KOPT-K1 (cell line): Measurements from ENCODE around the gene TJP1.
"Not testable (repeated sequence)": the region's sequence is repeated elsewhere in the genome, so short reads cannot be mapped to it uniquely, and the experiment has no call there.

Experiments
- H3K27ac ChIP-seq: fragments of 200-600 bp; sonication (generic); 2 replicates; pipeline ENCODE4 v1.5.1; 2016; ENCODE audit warnings: antibody characterized with exemption, mild to moderate bottlenecking, low read depth, low read length; ENCODE audit not compliant: poor library complexity, severe bottlenecking
- H3K36me3 ChIP-seq: fragments of 200-600 bp; sonication (generic); 2 replicates; pipeline ENCODE4 v1.5.1; 2017; ENCODE audit warnings: antibody characterized with exemption, mild to moderate bottlenecking, low read length, moderate library complexity; ENCODE audit not compliant: insufficient read depth
- H3K9me3 ChIP-seq: fragments of 200-600 bp; sonication (generic); 2 replicates; pipeline ENCODE4 v1.5.1; 2017; ENCODE audit warnings: antibody characterized with exemption, low read length, mild to moderate bottlenecking; ENCODE audit not compliant: insufficient read depth, poor library complexity, severe bottlenecking

The TJP1 gene

DNA sequence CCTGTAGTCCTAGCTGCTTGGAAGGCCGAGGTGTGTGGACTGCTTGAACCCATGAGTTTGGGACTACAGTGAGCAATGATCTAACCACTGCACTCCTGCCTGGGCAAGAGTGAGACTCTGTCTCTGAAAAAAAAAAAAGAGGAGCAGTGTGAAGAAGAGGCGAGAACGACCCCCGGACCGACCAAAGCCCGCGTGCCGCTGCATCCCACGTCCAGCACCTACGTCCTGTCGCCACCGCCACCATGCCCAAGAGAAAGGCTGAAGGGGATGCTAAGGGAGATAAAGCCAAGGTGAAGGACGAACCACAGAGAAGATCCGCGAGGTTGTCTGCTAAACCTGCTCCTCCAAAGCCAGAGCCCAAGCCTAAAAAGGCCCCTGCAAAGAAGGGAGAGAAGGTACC, 91.8 kb downstream of the TJP1 start:
- H3K36me3 ChIP-seq, H3K9me3 ChIP-seq, H3K27ac ChIP-seq: not testable (repeated sequence)

DNA sequence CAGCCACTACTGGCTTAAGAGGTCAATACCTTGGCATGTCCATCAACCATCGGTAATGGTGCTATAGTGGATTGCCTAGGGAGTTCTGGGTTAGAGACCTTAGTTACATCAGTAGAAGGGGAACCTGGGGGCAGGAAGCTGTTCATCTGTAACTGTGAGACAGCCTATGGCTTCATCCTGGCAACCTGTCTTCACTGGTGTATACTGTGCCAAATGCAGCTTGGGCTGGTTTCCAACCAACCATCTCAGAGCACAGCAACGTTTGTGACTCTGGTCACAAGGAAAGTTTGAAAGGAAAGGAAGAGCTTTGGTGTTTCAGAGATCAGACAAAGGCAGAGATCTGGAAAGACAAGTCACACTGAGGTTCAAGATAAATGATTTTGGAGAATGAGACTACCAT, 93.8 kb downstream of the TJP1 start:
- H3K9me3 ChIP-seq: no peaks in the 10 kb centered on the region
- H3K27ac ChIP-seq: no peak overlapping the region
- no peaks in the 10 kb centered on the region for H3K36me3 ChIP-seq

DNA sequence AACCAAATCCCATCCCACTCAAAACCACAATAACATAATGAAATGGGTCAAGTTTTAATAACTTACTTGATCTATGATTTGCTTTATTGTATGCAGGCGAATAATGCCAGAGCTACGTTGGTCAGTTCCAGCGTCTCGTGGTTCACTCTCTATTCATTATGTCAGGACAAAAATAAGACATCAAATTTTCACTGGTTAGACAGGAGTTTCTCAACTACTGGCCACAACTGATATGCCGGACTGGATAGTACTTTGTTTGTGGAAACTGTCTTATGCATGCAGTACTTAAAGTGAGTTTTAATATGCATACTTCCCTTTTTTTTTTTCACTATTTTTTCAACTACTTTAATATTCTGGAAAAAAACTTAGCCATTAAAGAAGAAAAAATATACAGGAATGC, 94.4 kb downstream of the TJP1 start:
- Histone ChIP-seq H3K36me3 (no peaks in the 10 kb centered on the region), H3K27ac (no peak overlapping the region)

DNA sequence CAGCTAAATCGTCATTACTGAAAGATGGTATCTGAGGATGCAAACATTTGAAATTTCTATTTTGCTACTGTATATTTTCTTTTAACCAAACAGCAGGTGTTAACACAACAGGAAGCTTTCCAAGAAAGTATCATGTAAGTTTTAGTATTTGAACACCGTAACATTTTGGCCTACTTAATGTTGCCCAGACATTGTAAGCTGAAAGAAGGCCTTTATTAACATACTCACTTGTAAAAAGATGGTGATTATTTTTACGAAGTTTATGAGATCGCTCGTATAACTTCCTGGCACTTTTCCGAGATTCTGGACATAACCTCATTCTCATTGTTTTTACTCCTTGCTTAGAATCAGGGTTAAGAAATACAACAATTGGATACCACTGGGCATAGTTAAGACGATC, 95.7 kb downstream of the TJP1 start:
- no peaks in the 10 kb centered on the region for H3K36me3 ChIP-seq
- H3K27ac ChIP-seq: no peak overlapping the region
- peaks cover 13% of the 10 kb centered on the region for H3K9me3 ChIP-seq

More for the DNA sequence above, 94.4 kb downstream of the TJP1 start:
- peaks cover 2% of the 10 kb centered on the region for H3K9me3 ChIP-seq

DNA sequence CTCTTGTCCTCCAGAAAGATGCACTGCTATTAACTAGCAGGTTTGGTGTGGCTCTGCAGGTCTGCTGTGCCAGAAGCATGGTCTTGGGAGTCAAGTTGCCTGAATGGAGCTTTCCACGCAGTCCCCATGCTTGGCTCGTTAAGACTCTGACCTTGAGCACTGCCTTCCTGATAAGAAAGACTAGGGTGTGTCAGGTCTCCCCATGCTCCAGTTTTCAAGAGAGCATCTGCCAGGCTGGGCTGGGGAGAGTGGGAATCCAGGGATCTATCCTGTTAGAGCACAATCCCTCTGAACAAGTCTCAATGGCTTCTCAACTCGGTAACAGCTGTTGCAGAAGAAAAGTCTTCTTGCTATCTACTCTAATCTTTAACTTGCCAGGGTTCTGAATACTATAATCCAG, 98.2 kb downstream of the TJP1 start:
- H3K27ac ChIP-seq: no peak overlapping the region
- no peaks in the 10 kb centered on the region for H3K36me3 ChIP-seq
- H3K9me3 ChIP-seq: peaks cover 13% of the 10 kb centered on the region

DNA sequence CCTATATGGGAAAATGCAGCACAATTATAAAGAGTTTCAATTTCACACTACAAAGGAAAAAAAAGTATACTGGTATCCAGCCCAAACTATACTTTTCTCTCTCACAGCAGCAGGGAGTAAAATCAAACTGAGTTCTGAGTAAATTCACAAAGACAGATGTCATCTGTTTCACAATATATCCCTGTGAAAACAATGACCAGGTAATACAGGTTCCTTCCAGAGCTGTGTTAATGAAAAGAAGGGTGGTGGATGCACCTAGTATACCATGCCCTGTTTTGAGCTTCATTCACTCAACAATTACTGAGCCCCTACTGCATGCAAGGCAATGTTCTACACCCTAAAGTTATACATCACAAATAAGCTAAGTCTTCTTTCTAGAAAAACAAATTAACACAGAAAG, 108.5 kb downstream of the TJP1 start:
- Histone ChIP-seq H3K9me3 (no peaks in the 10 kb centered on the region), H3K36me3 (no peaks in the 10 kb centered on the region), H3K27ac (no peak overlapping the region)

DNA sequence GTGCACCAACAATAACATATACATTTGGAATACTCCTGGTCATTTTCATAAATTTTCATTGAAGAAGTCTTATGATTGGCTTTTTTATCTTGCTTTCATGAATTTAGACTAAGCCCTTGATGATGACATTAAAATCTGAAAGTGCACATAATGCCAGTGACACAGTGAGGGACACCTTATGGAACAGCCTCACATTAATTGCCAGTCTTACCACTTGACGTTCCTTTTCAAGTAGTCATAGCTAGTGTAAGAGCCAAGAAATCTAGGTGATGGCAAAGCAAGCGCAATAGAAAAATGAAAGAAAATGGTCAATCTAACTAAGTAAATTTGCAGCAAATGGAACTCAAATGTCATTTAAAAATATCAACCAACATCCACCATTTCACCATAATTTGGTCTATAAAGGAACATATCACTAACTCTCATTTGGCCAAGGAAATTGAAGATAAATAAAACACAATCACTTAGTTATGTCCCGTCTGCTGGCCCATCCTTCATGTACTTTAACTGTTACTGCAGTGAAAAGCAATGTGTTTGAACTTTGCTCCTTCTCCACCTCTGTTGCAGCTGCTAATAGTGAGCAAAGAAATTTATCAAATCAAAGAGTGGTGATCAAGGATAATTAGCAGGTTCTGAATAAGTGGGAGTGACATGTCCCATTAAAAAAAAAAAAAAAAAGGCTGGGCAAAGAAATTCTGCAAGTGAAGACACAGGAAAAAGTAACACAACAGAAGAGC, 110.0 kb downstream of the TJP1 start:
- Histone ChIP-seq H3K9me3 (no peaks in the 10 kb centered on the region), H3K27ac (no peak overlapping the region), H3K36me3 (no peaks in the 10 kb centered on the region)

DNA sequence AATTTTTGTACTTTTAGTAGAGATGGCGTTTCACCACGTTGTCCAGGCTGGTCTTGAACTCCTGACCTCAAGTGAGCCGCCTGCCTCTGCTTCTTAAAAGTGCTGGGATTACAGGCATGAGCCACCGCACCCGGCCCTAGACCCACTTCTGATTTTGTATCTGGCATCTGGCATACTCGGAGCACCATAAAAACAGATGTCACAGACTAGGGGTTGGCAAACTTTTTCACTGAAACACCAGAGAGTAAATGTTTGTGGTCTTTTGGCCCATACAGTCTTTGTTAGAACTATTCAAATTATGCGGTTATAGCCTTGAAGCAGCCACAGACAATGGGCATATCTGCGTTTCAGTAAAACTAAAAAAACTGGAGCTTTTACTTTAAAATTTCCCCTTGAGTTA, 110.7 kb downstream of the TJP1 start:
- H3K36me3 ChIP-seq: no peaks in the 10 kb centered on the region
- H3K27ac ChIP-seq: no peak overlapping the region
- no peaks in the 10 kb centered on the region for H3K9me3 ChIP-seq

DNA sequence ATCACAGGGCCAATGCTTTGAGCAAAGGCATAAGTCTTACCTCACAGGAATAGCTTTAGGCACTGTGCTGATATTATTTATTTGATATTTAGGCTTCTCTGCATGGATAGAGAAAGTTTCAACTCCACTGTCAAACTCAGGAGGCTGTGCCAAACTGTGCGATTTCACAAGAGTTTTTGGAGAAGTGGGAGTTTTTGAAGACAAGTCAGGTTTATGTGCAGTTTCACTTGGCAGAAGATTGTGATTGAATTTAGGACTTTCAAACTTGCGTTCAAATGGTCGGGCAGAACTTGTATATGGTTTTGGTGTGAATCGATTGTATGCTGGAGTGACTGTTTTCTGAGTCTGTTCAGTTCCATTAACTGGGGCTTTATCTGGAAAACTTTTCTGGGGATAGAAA, 113.7 kb downstream of the TJP1 start:
- Histone ChIP-seq H3K9me3 (no peaks in the 10 kb centered on the region), H3K36me3 (no peaks in the 10 kb centered on the region), H3K27ac (no peak overlapping the region)

DNA sequence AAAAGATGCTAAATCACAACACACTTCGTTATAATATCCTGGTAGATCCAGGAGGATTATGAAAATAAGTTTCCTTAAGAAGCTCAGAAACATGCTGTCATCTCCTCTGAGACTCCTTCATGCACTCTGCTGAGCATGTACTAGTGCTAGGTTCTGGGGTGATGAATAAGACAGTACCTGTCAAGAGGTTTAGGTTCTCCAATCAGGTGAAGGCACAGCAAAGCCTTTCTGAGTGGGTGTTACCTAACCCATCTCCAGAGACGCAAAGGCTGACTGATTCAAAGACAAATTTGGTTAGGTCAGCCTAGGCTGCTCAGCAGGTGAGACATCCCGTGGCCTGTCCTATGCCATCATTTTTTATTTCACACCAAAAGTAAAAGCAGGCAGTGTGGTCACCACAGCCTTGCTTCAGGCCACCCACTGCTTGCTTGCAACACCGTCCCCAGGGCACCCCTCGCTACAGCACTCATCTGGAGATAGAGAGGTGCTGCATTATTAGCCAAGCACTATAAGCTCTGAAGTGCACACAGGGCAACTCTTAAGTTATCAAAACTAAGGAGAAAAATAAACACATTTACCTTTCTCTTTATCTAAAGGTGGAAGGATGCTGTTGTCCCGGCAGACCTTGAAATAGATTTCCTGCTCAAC, 117.2 kb downstream of the TJP1 start:
- Histone ChIP-seq H3K27ac (no peak overlapping the region), H3K36me3 (no peaks in the 10 kb centered on the region)

DNA sequence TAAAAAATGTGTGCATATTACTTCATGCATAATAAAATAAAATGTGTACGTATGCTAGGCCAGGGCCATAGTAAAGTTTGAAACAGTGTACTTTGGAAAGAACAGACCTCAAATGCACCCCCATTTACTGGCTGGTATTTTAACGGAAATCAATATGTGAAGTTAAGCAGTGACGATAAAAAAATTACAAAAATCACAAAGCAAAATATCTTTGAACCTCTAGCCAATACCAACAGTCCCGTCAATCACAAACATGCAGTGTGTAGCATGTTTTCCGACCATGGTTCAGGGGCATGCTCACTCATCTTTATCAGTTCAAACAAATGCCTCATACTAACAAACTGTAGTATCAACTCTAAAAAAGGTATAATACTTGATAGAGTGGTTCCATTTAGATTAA, 121.1 kb downstream of the TJP1 start:
- Histone ChIP-seq H3K36me3 (no peaks in the 10 kb centered on the region), H3K9me3 (no peaks in the 10 kb centered on the region), H3K27ac (no peak overlapping the region)

More for the DNA sequence above, 117.2 kb downstream of the TJP1 start:
- H3K9me3 ChIP-seq: no peaks in the 10 kb centered on the region

DNA sequence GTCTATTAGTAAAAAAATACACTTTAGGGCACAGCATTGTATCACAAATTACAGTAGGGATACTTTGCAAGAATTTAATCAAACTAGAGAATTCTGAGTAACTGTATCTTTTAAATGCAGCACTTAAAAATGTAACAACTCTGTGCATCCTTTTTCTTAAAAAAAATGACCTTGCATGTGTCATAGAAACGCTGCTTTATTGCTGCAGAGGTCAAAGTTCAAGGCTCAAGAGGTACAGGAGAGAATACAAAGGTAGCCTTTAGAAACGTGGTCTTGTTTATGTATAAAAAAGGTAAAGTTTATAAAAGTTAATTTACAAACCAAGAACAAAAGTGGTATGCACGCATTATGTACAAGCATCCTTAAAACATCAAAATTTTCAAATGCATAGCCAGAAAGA, 122.0 kb downstream of the TJP1 start:
- H3K27ac ChIP-seq: no peak overlapping the region
- no peaks in the 10 kb centered on the region for H3K9me3 ChIP-seq
- H3K36me3 ChIP-seq: no peaks in the 10 kb centered on the region

DNA sequence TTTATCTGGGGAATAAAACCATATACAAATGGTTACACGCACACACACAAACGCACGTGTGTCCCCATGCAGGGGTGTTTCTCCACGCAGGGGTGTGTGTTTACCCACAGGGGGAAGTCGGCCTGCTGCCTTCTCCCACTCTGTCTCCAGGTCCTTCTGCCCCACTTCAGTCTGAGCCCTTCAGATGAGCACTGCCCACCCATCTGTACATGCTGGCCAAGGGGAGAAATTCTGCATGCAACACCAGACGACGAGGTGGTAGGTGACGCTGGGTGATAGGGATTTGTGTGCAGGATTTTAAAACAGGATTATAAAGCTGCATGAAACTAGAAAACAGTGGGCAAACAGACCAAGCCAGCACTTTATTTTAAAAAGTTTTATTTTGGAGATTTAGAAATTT, 122.5 kb downstream of the TJP1 start:
- no peaks in the 10 kb centered on the region for H3K9me3 ChIP-seq
- H3K36me3 ChIP-seq: no peaks in the 10 kb centered on the region
- no peak overlapping the region for H3K27ac ChIP-seq

DNA sequence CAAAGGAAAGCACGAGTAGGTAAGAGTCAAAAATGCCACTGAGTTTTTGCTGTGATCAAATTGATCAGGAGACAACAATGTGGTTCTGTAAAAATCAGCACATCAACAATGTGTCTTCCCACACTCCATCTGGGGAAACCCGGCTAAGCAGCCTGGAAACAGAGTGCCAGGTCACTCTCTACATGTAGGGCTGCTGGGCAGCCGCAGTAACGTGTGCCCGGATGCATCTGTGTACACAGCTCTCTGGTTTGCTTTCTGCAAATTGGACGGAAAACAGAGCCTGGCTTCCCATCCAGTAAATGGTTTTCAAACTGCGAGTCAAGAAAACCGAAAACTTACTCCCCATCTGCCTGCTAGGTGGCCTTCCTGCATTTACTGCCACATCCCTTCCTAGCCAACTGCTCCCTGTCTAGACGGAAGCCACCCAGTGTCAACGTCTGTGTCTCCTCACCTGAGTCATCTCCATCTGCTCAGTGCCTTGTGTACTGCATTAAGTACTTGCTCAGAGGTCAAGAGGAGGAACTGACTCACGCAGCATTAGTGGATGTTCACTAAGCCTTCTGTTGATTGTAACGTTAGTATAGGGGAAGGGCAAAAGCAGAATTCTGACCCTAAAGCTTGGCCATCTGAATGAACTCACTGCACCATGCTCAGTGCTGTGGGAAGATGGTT, 124.1 kb downstream of the TJP1 start:
- H3K9me3 ChIP-seq: no peaks in the 10 kb centered on the region
- H3K36me3 ChIP-seq: no peaks in the 10 kb centered on the region

DNA sequence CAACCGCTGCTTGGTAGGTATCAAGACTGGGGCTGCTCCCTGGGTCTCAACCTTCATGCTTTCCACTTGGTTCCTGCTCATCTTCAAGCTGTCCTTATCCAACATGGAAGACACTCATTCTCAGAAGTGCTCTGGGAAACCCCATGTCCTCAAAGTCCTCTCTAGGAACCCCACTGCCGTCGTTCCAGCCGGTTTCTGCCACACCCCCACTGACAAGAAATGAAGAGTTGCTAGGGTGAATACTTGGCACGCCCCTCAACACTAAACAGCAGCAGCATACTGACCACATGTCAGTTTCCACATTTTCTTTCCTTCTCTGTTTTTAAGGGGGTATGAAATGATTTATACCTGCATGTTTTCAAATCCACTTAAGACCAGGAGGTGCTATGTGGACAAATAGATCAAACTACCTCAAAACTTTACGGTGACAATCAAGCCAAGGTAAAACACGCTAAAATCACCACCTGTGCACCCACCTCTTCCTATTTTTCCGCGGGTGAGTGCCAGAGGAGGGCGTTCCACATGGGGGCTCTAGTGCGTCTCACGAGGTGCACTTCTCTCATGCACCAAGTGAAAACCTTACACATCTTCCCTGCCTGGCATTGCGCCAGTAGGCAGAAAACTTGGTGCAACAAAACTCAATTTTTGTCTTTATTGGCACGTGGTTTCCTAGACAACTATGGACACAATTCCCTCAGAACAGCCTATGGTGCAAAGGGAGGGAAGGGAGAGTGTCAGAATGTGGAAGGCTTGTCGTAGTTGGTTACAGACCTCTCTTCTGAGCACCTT, 125.1 kb downstream of the TJP1 start:
- Histone ChIP-seq H3K9me3 (no peaks in the 10 kb centered on the region), H3K36me3 (no peaks in the 10 kb centered on the region), H3K27ac (no peak overlapping the region)

More for the DNA sequence above, 124.1 kb downstream of the TJP1 start:
- H3K27ac ChIP-seq: no peak overlapping the region
